ENCODE measurements around the gene MEGF9.
A peak's percentile ranks its signal among the peaks of the same experiment; 100 is the strongest.

MEGF9 gene

DNA sequence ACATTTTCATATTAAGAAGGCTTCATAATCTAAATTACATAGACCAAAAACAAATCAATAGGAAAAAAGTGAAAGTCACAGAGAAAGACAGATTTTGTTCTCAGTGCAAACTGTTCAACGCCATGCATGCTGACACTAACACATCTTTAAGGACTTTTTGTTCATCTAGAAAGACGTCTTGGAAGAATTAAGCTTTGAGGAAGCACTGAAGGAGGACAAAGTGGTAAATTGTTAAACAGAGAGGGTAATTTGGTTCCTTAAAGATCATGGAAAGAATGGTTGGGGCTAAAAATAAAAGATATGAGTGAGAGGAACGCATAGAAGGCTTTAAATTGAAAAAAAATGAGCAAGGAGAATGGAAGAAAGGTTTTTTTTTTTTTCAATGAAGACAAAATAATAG lies 9.1 kb downstream of the MEGF9 start:
- no peak for DNase-seq (ENCODE audit: low read depth, low spot score)

DNA sequence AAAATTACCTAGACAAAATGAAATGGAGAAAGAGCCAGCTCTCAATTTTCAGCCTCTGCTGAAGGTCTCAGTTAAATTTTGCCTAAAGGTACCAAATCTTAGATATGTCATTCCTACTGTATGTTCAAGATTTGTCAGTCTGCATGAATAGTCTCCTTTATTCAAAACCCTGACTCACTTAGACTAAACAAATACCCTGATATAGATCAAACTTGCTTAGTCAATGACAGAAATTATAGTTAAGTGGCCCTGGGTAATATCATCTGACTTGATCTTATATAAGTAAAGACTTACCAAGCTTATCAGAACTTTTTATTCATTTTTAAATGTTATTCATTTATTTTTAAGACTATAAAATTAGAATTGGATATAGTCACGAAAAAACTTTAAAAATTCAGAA lies 12.2 kb downstream of the MEGF9 start:
- no peak for DNase-seq (ENCODE audit: low read depth, low spot score)

DNA sequence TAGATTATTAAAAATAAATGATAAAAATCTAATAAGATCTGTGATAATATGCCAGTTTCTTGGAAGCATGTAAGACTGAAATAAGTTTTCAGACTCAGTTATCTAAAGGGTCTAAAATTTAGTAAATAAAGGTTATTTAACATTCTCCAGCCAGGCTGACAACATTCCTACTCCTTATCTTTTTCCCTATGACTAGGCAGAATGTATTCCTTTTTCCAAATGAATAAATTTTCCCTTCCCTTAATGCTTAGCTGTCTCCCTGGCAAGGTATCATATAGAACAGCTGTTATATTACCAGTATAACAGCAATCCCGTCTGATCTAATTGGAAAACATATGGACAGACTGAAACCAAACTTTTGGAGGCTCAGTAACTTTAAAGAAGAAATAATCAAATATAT lies 13.0 kb downstream of the MEGF9 start:
- no peak for DNase-seq (ENCODE audit: low read depth, low spot score)

DNA sequence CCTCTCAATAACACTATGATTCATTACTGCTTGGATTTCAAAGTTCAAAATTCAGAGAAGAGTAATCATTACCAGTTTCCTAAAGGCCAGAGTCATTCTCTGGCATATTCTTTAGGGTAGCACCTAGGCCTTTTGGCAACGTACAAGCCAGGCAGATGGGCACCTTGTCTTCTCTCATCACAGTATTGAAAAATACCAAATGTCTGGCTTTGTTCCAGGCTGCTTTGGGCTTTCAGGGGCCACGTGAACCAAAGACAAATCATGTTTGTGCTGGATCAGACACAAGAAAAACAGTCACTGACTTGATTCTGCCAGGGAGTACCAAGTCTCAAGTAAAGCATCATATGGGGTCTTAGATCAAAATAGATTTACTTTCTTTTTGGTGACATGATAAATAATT lies 15.5 kb downstream of the MEGF9 start:
- DNase-seq (ENCODE audit: low read depth, low spot score): peak; percentile 16

DNA sequence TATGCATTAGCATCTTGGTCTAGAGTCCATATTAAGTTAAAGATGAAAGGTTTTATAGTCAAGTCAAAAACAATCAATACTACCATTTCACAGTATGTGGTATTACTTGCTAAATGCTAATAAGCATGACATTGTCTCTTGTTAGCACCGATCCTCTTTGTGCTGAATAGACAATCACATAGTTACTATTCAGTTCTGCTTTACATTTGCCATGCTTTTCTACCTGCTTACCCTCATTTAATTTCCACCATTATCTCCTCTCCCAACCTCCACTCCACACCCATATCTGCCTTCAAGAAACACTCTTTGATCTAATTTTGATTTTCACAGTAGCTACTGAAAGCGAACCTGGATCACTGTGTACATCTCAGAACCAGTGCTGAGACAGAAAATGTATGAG lies 16.8 kb downstream of the MEGF9 start:
- no peak for DNase-seq (ENCODE audit: low read depth, low spot score)

DNA sequence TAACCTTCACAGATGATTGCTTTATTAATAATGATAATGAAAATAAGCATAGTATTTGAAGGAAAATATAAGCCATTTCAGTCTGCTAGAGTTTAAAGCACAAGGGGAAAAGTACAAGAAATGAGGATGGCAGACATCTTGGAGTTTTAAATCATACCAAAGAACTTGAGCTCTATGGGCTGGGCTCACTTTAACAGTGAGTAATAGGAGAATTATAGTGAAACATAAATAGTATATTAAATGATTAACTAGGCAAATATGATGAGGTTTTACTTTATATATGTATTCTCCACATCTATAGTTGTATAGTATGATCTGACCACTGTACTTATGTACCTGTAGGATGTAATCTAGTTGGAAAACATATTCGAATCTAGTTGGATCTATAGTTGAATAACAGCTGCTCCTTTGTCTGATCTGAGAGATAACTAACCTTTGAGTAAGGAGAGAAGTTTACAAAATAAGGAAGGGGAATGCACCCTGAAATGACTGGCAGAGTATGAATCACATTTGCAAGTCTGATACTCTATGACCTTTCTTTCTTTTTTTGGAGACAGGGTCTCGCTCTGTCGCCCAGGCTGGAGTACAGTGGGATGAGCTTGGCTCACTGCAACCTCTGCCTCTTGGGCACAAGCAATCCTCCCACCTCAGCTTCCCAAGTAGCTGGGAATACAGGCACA lies 17.6 kb downstream of the MEGF9 start:
- DNase-seq (ENCODE audit: low read depth, low spot score): no peak

DNA sequence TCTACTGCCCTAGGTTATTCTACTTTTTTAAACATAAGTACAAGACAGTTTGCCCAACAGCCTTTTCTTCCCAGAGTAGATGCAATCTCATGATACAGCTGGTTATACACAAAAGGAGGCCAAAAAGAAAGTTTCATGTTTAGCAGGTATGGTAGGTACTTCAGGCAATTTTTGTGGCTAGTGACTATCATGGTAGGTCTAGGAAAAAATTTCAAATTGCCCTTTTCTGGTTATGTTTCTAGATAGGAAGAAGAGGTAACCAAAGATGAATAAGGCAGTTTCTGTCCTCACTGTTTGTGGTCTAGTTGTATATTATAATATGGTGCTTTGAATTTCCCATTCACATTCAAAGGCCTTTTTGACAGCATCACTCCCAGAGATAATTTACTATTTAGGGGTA lies 19.7 kb downstream of the MEGF9 start:
- DNase-seq (ENCODE audit: low read depth, low spot score): no peak

DNA sequence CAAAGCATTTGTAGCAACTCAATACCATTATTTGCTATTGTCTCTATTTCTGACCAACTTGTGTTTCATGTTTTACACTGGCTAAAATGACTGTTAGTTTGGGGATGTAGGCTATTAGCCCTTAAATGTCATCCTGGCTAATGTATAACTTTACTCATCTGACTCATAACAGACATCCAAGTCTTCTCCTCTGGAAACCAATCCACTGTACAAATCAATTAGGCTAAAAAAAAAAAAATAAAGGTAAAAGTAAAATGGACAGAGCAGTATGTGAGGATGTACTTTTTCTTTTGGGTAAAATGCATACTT lies 20.6 kb downstream of the MEGF9 start:
- no peak for DNase-seq (ENCODE audit: low read depth, low spot score)

DNA sequence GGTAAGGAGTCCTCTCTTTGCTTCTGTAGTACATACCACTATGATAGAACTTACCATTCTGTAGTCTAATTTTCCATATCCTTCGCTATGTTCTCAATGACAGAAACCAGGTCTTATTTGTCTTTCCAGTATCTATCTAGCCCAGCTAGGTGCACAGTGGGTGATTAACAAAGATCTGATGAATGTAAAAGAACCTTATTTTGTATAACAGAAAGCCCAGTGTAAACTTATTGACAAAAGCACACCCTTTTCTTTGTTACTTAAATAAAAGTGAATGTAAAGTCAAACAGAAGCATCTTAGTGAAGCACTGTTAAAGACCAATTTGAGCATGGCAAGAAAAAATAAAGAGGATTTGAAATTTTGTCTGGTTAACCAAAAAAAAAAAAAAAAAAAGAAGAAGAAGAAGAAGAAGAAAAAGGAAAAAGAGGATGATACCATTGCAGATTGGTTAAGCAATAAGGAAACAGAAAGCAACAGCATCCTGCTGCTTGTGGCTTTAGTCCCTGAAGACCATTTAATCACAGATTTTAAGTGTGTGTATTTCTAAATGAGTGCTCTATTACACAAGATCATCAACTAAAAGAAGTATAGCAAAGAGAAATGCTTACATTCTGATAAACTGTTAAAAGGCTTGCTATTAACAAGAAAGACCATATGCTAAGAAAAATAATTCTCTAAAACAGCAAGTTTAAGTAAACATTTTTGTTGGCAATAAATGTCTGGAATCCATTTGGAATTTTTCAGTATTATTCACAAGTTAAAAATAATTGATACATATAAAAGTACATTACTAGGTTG lies 21.2 kb downstream of the MEGF9 start:
- no peak for DNase-seq (ENCODE audit: low read depth, low spot score)

DNA sequence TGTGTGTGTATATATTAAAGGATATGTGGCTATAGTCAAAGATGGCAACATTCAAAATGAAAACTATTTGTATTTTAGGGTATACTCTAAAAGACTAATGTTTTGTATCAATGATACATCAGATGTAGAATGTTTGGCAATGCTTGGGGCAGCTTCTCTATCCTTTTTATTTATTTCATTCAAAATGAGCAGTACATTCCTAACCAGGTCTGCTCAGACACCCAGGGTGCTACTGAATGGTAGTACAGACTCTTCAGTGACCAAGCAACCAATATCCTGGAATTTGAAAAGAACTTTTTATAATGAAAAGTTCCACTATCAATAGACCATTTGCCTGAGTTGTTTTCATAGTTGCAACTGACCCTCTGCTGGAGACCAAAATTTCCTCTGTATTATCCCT lies 23.9 kb downstream of the MEGF9 start:
- no peak for DNase-seq (ENCODE audit: low read depth, low spot score)

DNA sequence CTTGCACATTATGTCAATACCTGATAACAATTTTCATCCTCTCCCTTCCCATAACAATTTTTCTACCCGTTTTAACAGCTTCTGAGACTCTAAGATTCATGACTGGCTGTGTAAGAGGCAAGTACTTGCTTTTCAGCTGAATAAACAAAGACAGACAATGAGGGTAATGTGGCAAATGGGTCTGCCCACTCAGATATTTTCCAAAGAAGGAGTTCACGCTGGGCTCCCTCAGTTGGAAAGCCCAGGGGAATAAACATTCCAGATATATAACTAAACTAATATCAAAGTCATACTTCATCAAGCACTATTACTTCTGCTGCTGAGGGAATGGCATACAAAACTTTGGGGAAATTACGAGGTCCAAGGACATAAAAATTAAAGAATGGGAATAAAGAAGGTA lies 24.4 kb downstream of the MEGF9 start:
- DNase-seq (ENCODE audit: low read depth, low spot score): peak; percentile 74

DNA sequence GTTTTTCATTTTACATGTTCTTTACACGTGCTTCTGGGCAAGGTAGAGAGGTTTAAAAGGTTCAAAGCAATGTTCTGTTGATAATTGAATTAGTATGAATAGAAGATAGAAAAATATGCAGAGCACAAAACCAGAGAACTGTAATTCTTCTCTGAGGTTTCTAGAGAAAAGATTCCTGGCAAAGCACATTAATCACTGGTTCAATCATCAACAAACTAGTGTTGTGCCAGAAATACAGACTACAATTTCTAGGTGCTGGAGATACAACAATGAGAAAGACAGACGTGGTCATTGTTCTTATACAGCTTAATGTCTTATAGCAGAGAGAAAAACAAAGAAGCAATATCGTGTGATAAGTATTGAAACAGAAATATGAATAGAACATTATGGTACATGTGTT lies 25.5 kb downstream of the MEGF9 start:
- peak; percentile 31 for DNase-seq (ENCODE audit: low read depth, low spot score)

DNA sequence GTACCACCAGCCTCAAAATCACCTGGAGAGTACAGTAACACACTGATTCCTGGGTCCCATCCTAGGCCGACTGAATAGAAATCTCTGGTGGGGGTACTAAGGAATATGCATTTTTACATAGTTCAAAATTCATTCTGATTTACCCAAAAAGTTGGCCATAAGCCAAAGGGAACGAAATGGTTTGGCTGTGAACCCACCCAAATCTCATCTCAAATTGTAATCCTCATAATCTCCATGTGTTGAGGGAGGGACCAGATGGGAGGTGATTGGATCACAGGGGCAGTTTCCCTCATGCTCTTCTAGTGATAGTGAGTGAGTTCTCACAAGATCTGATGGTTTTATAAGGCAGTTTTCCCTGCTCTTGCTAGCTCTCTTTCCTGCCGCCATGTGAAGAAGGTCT lies 31.1 kb downstream of the MEGF9 start:
- no peak for DNase-seq (ENCODE audit: low read depth, low spot score)

DNA sequence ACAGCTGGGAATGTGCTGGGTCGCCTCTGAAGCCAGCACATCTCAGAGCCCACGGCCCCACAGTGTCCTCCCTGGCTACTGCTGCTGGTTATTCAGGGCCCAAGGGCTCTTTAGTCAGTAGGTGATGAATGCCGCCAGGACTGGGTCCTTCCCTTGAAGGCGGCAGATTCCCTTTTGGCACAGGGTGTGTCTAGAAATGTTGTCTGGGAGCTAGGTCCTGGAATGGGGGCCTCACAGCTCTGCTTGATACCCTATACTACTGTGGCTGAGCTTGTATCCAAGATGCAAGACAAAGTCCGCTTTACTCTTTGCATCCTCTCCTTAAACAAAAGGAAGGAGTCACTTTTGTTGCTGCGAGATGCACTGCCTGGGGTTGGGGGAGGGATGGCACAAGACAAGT lies 33.1 kb downstream of the MEGF9 start:
- DNase-seq (ENCODE audit: low read depth, low spot score): no peak

DNA sequence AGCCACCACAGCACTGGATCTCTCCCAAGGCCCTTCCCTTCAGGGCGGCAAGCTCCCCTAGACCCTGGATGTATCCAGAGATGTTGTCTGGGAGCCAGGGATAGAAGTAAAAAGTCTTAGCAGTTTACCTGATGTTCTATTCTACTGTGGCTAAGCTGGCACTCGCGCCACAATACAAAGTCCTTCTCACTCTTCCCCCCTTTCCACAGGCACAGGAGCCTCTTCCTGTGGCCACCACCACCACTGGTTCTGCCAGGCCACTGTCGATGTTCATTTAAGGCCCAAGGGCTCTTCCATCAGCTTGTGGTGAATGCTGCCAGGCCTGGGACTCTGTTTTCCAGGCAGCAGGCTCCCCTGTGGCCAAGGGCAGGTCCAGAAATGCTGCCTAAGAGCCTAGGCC lies 33.7 kb downstream of the MEGF9 start:
- DNase-seq (ENCODE audit: low read depth, low spot score): no peak

DNA sequence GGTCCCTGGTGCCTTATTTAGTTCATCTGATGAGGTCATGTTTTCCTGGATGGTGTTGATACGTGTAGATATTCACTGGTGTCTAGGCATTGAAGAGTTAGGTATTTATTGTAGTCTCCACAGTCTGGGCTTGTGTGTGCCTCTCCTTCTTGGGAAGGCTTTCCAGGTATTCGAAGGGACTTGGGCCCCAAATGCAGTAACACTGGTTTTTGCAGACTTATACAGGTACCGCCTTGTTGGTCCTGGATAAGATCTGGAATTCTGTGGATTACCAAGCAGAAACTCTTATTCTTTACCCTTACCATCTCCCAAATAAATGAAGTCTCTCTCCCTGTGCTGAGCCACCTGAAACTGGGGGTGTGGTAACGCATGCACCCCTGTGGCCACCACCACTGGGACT lies 34.1 kb downstream of the MEGF9 start:
- no peak for DNase-seq (ENCODE audit: low read depth, low spot score)

DNA sequence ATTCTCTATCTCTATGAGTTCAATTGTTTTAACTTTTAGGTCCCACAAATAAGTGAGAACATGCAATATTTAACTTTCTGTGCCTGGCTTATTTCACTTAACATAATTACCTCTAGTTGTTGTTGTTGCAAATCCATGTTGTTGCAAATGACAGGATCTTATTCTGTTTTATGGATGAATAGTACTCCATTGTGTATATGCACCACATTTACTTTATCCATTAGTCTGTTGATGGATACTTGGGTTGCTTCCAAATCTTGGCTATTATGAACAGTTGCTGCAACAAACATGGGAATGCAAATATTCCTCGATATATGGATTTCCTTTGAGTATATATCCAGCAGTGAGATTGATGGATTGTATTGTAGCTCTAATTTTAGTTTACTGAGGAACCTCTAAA lies 36.3 kb downstream of the MEGF9 start:
- DNase-seq (ENCODE audit: low read depth, low spot score): no peak

DNA sequence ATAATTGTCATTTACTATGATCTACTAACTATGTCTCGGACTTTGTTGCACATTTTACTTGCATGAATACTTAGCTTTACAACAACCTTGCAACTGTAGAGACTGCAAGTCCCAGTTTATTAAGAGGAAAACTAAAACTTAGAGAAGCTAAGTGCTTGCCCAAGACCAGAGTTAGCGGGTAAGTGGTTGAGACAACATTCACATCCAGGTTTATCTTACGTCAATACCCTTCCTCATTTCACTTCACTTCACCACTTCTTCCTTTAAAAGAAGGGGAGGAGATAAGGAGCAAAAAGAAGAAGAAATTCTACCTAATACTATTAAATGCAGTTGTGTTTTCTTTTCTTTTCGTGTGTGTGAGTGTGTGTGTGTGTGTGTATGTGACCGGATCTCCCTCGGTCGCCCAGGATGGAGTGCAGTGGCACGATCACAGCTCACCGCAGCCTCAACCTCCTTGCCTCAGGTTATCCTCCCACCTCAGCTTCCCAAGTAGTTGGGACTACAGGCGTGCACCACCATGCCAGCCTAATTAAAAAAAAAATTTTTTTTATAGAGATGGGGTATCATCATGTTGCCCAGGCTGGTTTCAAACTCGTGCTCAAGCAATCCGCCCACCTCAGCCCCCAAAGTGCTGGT lies 37.4 kb downstream of the MEGF9 start:
- DNase-seq (ENCODE audit: low read depth, low spot score): no peak

DNA sequence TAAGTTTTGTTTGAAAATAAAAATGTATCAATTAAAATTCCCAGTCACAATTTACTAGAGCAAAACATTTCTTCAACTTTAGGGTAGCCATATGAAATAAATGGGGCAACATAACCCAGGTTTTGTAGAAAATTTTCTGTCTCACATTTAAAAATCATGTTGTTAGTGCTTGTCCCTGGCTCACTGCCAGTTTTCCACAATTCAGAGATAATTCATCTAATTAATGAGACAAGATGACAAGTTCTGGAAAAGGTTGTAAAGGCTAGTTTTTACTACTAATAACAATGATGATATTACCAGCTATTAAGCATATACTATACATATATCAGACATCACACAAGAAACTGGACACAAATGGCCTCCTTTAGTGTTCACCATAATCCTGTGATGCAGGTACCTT lies 45.9 kb downstream of the MEGF9 start:
- peak; percentile 19 for DNase-seq (ENCODE audit: low read depth, low spot score)

DNA sequence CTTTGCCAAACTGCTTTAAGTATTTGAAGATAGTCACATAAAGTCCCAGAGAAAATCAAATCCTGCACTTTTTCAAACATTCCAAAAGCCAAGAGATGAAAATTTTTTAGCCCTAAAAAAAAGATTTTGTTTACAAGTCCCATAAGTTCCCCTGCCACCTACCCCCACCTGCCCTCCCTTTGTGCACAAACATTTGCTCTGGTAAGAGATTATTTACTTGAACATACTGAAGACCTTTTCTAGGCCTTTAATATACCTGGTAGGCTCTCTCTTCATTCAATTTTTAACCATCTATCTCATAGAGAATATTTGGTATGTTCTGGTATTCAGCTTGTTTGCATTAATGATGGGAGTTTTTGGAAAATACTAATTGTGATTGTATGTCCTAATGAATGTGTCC lies 50.3 kb downstream of the MEGF9 start:
- no peak for DNase-seq (ENCODE audit: low read depth, low spot score)

DNA sequence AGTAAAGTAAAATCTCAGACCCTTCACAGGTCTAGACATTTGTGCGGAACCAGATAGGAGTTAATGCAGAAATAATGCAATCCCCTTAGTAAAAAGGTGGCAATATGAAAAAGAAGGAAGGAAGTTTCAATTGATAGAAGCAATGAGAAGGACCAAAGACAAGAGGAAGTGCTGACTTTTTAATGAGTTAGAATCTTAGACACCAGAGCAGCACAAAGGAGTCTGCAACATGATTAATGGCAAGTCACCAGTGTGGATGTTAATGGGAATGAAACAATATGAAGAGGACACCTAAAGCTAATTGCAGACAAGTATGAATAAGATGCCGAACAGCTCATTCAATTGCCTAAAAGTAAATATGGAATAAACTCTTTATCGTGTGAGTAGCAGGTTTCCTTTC lies 50.9 kb downstream of the MEGF9 start:
- DNase-seq (ENCODE audit: low read depth, low spot score): no peak

DNA sequence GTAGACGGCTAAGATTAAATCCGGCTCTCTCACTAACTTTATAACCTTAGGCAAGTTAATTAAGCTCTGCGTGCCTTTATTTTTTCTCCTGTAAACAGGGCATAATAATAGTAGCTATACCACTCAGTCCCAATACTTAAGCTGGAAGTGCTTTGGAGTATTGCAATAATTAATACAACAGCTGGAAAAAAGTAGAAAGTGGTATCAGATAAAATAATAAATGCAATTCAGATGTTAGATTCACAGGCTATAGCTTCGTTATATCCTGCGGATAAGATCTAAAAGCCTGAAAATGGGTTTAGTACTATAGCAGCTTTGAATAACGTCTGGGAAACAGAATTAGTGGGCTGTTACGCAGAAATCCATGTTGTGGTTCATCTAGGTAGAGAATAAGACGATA lies 51.8 kb downstream of the MEGF9 start:
- no peak for DNase-seq (ENCODE audit: low read depth, low spot score)

DNA sequence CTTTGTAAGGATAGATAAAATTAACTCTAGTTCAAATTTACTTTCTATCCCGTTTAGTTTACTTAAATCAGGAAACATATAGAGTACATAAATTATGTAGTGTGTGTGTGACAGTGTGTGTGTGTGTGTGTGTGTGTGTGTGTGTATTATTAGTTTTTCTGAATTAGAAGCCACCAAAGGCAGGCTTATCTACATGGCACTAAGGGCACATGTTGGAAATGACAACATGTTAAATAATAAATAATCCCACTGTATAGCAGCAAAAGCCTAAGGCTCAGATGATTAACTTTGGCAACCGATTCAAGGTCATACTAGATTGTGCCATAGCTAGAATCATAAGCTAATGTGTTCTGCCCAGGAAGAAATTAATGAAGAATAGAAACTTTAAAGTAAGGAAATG lies 54.6 kb downstream of the MEGF9 start:
- no peak for DNase-seq (ENCODE audit: low read depth, low spot score)
